HepG2 (cell line): Measurements from ENCODE around the gene RPL41. TPM values are rescaled to one million over a fixed set of nuclear protein-coding genes. Genes with fewer than 3 reads are reported as not detected.

Experiments used
- BCL6 ChIP-seq: IDR thresholded peaks from 2 replicates; pipeline ENCODE4 v1.6.1; 2016; ENCODE audit warnings: missing genetic modification reagents, missing compliant biosample characterization
- EP300 ChIP-seq, 3 experiments: sonication (generic) in 1 of 3; formaldehyde crosslinking in 1 of 3; IDR thresholded peaks; 2 replicates each; pipeline versions ENCODE4 v1.5.1 to v1.6.1; 2011 to 2020; ENCODE audit warnings: low read depth in 2 of 3, low read length in 2 of 3, borderline replicate concordance in 1 of 3, improper control_type of control experiment in 1 of 3, mild to moderate bottlenecking in 1 of 3, missing genetic modification reagents in 1 of 3, moderate library complexity in 1 of 3
- FOXC1 ChIP-seq: sonication (generic); formaldehyde crosslinking; IDR thresholded peaks from 2 replicates; pipeline ENCODE4 v1.8.0; 2022; ENCODE audit warnings: mild to moderate bottlenecking, missing genetic modification reagents, borderline replicate concordance
- FOXK2 ChIP-seq: fragments of 450-650 bp; IDR thresholded peaks from 2 replicates; pipeline ENCODE4 v1.6.1; 2016
- HDAC6 ChIP-seq: fragments of 200-600 bp; sonication (generic); IDR thresholded peaks from 2 replicates; pipeline ENCODE4 v1.7.0; 2017; ENCODE audit warnings: mild to moderate bottlenecking, antibody characterized with exemption, low read length, low read depth
- MTF2 ChIP-seq: sonication (generic); formaldehyde crosslinking; IDR thresholded peaks from 2 replicates; pipeline ENCODE4 v1.5.0; 2020; ENCODE audit warnings: missing genetic modification reagents, borderline replicate concordance
- MXD4 ChIP-seq: IDR thresholded peaks from 2 replicates; pipeline ENCODE4 v1.6.1; 2016; ENCODE audit warnings: mild to moderate bottlenecking, missing biosample characterization, missing genetic modification reagents
- NR2C2 ChIP-seq: sonication (generic); formaldehyde crosslinking; IDR thresholded peaks from 2 replicates; pipeline ENCODE4 v1.4.0; 2020; ENCODE audit warnings: missing genetic modification reagents, mild to moderate bottlenecking, moderate library complexity, borderline replicate concordance
- PLRG1 ChIP-seq: fragments of 450-650 bp; conservative IDR thresholded peaks from 2 replicates; pipeline ENCODE4 v1.6.1; 2016
- ZNF569 ChIP-seq: sonication (generic); formaldehyde crosslinking; IDR thresholded peaks from 2 replicates; pipeline ENCODE4 v1.5.0; 2020; ENCODE audit warnings: mild to moderate bottlenecking, missing genetic modification reagents, moderate library complexity, borderline replicate concordance
- ZNF780A ChIP-seq: sonication (generic); formaldehyde crosslinking; IDR thresholded peaks from 2 replicates; pipeline ENCODE4 v1.8.0; 2022; ENCODE audit warnings: mild to moderate bottlenecking, missing genetic modification reagents, moderate library complexity
- polyA plus RNA-seq, 8 experiments: library from polyadenylated mRNA; depleted of rRNA in 3 of 8; stranded (reverse) in 7 of 8; unstranded in 1 of 8; fragments of >200 nt; fragmentation: Illumina TruSeq in 4 of 8; extraction: Trizol in 4 of 8; gene quantifications; 2 replicates each; pipeline versions ENCODE4 v1.2.1 to v1.2.3, GENCODE V29; 2011 to 2016; ENCODE audit warnings: low read depth in 4 of 8, missing spikeins in 1 of 8, mixed read lengths in 1 of 8; ENCODE audit not compliant: insufficient read depth in 1 of 8
- total RNA-seq, 5 experiments: library from RNA; depleted of rRNA; stranded (reverse); fragments of >200 nt; fragmentation: Illumina TruSeq; extraction: Trizol; gene quantifications; 2 replicates each; pipeline ENCODE4 v1.2.3, GENCODE V29; 2016; ENCODE audit warnings: low read depth in 1 of 5
- TF ChIP-seq, protein P1 (sequence below), 2 experiments: sonication (generic) in 1 of 2; formaldehyde crosslinking in 1 of 2; IDR thresholded peaks; 2 replicates each; pipeline versions ENCODE4 v1.4.0 to v1.6.1; 2018 to 2020; ENCODE audit warnings: missing genetic modification reagents in 2 of 2, borderline replicate concordance in 1 of 2, low read depth in 1 of 2, mild to moderate bottlenecking in 1 of 2, missing biosample characterization in 1 of 2
- TF ChIP-seq, protein P2 (sequence below): sonication (generic); formaldehyde crosslinking; IDR thresholded peaks from 2 replicates; pipeline ENCODE4 v1.9.0; 2021; ENCODE audit warnings: missing genetic modification reagents, mild to moderate bottlenecking, borderline replicate concordance
- TF ChIP-seq, protein P3 (sequence below): sonication (generic); formaldehyde crosslinking; IDR thresholded peaks from 2 replicates; pipeline ENCODE4 v1.8.1; 2023; ENCODE audit warnings: missing genetic modification reagents, inconsistent platforms, borderline replicate concordance
- TF ChIP-seq, protein P4 (sequence below): sonication (generic); formaldehyde crosslinking; IDR thresholded peaks from 2 replicates; pipeline ENCODE4 v1.8.0; 2022; ENCODE audit warnings: mild to moderate bottlenecking, missing genetic modification reagents, moderate library complexity
- TF ChIP-seq, protein P5 (sequence below): sonication (generic); formaldehyde crosslinking; IDR thresholded peaks from 2 replicates; pipeline ENCODE4 v1.5.1; 2020; ENCODE audit warnings: missing genetic modification reagents, mild to moderate bottlenecking, borderline replicate concordance
- TF ChIP-seq, protein P6 (sequence below): sonication (generic); formaldehyde crosslinking; IDR thresholded peaks from 2 replicates; pipeline ENCODE4 v1.4.0; 2020; ENCODE audit warnings: mild to moderate bottlenecking, missing genetic modification reagents

Gene RPL41
- total and polyA plus RNA-seq, 2 of the 13 experiments (the other 11 are each of a cell fraction or from before 2014, with no cell fraction given) = 4,012 to 7,670 TPM

DNA sequence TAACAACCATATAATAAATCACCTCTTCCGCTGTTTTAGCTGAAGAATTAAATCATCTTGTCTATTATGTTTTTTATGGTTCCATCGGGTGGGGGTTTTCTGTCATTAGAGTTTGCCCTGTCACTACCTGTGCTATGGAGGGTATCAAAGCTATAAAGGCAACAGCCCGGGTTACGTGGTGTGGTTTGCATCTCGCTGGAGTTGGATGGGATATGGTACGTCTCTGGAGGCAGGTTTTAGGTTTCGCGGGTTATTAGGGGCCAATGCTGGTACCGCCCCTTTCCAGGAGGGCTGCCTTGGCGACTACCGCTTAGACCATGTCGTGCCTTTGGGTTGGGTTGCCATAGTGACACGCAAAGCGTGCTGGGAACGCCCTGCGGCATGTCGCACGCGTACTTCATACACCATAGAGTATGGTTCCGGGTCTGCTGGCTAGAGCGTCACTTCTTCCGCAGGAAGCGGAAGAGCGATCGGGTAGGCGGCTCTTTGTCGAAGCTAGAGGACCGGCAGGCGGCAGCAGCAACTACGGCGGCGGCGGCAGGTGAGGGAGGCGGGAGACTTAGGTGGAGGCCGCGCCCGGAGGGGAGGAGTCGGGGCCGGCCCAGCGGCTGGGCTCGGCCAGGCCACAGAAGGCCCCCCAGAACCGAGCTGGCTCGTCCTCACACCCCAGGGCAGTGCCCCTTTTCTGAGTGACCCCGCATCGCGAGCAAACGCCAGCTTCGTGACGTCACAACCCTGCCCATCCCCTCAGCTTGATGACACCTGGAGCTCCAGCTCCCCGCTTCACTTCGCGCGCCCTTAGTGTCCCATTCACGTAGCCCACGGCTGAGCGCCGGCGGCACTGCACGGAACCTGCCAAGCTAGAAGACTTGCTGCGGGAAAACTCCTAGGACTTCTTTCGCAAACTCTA, 1.6 kb downstream of the RPL41 start, which contains the start of gene ZC3H10 (continued):
- TF ChIP-seq, protein P1, sequence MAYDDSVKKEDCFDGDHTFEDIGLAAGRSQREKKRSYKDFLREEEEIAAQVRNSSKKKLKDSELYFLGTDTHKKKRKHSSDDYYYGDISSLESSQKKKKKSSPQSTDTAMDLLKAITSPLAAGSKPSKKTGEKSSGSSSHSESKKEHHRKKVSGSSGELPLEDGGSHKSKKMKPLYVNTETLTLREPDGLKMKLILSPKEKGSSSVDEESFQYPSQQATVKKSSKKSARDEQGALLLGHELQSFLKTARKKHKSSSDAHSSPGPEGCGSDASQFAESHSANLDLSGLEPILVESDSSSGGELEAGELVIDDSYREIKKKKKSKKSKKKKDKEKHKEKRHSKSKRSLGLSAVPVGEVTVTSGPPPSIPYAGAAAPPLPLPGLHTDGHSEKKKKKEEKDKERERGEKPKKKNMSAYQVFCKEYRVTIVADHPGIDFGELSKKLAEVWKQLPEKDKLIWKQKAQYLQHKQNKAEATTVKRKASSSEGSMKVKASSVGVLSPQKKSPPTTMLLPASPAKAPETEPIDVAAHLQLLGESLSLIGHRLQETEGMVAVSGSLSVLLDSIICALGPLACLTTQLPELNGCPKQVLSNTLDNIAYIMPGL (CRISPR knock-in tag; IDR thresholded peaks at IDR 0.05; ENCODE audit: borderline replicate concordance in 1 of 2, low read depth in 1 of 2) = peak; percentile 81 to 97
- TF ChIP-seq NR2C2 (CRISPR knock-in tag) (peak; percentile 99), MTF2 (CRISPR knock-in tag) (no peak), BCL6 (CRISPR knock-in tag) (no peak), HDAC6 (no peak), EP300 (IDR thresholded peaks at IDR 0.05; ENCODE audit: low read depth in 2 of 2, low read length in 2 of 2) (peak in 1 of 2 experiments; percentile 73; a peak in 3 of 4 replicates), EP300 (CRISPR knock-in tag; IDR thresholded peaks at IDR 0.05; ENCODE audit: borderline replicate concordance) (peak; percentile 57; the same call in 1 of the 2 replicates), FOXK2 (peak; percentile 75; the same call in 1 of the 2 replicates), FOXC1 (CRISPR knock-in tag) (peak; percentile 88; the same call in 1 of the 2 replicates), PLRG1 (no peak), ZNF780A (CRISPR knock-in tag) (no peak), ZNF569 (CRISPR knock-in tag) (no peak), MXD4 (CRISPR knock-in tag) (peak; percentile 93)
- TF ChIP-seq, protein P2, sequence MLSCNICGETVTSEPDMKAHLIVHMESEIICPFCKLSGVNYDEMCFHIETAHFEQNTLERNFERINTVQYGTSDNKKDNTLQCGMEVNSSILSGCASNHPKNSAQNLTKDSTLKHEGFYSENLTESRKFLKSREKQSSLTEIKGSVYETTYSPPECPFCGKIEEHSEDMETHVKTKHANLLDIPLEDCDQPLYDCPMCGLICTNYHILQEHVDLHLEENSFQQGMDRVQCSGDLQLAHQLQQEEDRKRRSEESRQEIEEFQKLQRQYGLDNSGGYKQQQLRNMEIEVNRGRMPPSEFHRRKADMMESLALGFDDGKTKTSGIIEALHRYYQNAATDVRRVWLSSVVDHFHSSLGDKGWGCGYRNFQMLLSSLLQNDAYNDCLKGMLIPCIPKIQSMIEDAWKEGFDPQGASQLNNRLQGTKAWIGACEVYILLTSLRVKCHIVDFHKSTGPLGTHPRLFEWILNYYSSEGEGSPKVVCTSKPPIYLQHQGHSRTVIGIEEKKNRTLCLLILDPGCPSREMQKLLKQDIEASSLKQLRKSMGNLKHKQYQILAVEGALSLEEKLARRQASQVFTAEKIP (CRISPR knock-in tag) = no peak
- TF ChIP-seq, protein P3, sequence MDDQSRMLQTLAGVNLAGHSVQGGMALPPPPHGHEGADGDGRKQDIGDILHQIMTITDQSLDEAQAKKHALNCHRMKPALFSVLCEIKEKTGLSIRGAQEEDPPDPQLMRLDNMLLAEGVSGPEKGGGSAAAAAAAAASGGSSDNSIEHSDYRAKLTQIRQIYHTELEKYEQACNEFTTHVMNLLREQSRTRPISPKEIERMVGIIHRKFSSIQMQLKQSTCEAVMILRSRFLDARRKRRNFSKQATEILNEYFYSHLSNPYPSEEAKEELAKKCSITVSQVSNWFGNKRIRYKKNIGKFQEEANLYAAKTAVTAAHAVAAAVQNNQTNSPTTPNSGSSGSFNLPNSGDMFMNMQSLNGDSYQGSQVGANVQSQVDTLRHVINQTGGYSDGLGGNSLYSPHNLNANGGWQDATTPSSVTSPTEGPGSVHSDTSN (CRISPR knock-in tag) = peak; percentile 53; the same call in 1 of the 2 replicates
- TF ChIP-seq, protein P4, sequence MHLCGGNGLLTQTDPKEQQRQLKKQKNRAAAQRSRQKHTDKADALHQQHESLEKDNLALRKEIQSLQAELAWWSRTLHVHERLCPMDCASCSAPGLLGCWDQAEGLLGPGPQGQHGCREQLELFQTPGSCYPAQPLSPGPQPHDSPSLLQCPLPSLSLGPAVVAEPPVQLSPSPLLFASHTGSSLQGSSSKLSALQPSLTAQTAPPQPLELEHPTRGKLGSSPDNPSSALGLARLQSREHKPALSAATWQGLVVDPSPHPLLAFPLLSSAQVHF (CRISPR knock-in tag) = no peak
- TF ChIP-seq, protein P5, sequence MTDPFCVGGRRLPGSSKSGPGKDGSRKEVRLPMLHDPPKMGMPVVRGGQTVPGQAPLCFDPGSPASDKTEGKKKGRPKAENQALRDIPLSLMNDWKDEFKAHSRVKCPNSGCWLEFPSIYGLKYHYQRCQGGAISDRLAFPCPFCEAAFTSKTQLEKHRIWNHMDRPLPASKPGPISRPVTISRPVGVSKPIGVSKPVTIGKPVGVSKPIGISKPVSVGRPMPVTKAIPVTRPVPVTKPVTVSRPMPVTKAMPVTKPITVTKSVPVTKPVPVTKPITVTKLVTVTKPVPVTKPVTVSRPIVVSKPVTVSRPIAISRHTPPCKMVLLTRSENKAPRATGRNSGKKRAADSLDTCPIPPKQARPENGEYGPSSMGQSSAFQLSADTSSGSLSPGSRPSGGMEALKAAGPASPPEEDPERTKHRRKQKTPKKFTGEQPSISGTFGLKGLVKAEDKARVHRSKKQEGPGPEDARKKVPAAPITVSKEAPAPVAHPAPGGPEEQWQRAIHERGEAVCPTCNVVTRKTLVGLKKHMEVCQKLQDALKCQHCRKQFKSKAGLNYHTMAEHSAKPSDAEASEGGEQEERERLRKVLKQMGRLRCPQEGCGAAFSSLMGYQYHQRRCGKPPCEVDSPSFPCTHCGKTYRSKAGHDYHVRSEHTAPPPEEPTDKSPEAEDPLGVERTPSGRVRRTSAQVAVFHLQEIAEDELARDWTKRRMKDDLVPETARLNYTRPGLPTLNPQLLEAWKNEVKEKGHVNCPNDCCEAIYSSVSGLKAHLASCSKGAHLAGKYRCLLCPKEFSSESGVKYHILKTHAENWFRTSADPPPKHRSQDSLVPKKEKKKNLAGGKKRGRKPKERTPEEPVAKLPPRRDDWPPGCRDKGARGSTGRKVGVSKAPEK (CRISPR knock-in tag) = no peak
- TF ChIP-seq, protein P6, sequence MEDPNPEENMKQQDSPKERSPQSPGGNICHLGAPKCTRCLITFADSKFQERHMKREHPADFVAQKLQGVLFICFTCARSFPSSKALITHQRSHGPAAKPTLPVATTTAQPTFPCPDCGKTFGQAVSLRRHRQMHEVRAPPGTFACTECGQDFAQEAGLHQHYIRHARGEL (CRISPR knock-in tag) = no peak
